ENCODE data around the gene DMKN.
"Not testable (repeated sequence)": the region's sequence is repeated elsewhere in the genome, so short reads cannot be mapped to it uniquely, and the experiment has no call there.

The DMKN gene

GRCh38 chr19:35461788-35462187 is 51.7 kb downstream of the DMKN start:
- H3K9ac ChIP-seq (ENCODE audit: low read depth, low read length); H3K4me1 ChIP-seq (ENCODE audit: insufficient read depth, low read length); H3K36me3 ChIP-seq (ENCODE audit: insufficient read depth, low read length): not testable (repeated sequence)

GRCh38 chr19:35461060-35461459 is 52.4 kb downstream of the DMKN start:
- H3K4me1 ChIP-seq (ENCODE audit: insufficient read depth, low read length): no peaks in the 10 kb centered on the region; the same call in 1 of the 2 replicates
- no peak overlapping the region for H3K9ac ChIP-seq (ENCODE audit: low read depth, low read length)
- H3K36me3 ChIP-seq (ENCODE audit: insufficient read depth, low read length): no peaks in the 10 kb centered on the region
- no peaks in the 10 kb centered on the region for H3K9me3 ChIP-seq (ENCODE audit: control insufficient read depth, insufficient read depth, low read length)

More at GRCh38 chr19:35461788-35462187, 51.7 kb downstream of the DMKN start:
- H3K9me3 ChIP-seq (ENCODE audit: control insufficient read depth, insufficient read depth, low read length): not testable (repeated sequence)

GRCh38 chr19:35460608-35461007 is 52.8 kb downstream of the DMKN start:
- Histone ChIP-seq H3K9me3 (ENCODE audit: control insufficient read depth, insufficient read depth, low read length) (no peaks in the 10 kb centered on the region), H3K36me3 (ENCODE audit: insufficient read depth, low read length) (no peaks in the 10 kb centered on the region), H3K9ac (ENCODE audit: low read depth, low read length) (no peak overlapping the region), H3K4me1 (ENCODE audit: insufficient read depth, low read length) (no peaks in the 10 kb centered on the region; the same call in 1 of the 2 replicates)

GRCh38 chr19:35459414-35460082 is 53.9 kb downstream of the DMKN start:
- Histone ChIP-seq H3K9ac (ENCODE audit: low read depth, low read length) (no peak overlapping the region), H3K9me3 (ENCODE audit: control insufficient read depth, insufficient read depth, low read length) (no peaks in the 10 kb centered on the region), H3K4me1 (ENCODE audit: insufficient read depth, low read length) (no peaks in the 10 kb centered on the region; the same call in 1 of the 2 replicates), H3K36me3 (ENCODE audit: insufficient read depth, low read length) (no peaks in the 10 kb centered on the region)

- no peaks in the 10 kb centered on the region; the same call in 1 of the 2 replicates for H3K4me1 ChIP-seq (ENCODE audit: insufficient read depth, low read length)
- no peaks in the 10 kb centered on the region for H3K36me3 ChIP-seq (ENCODE audit: insufficient read depth, low read length)
- no peak overlapping the region for H3K9ac ChIP-seq (ENCODE audit: low read depth, low read length)
- no peaks in the 10 kb centered on the region for H3K9me3 ChIP-seq (ENCODE audit: control insufficient read depth, insufficient read depth, low read length)
Measured at GRCh38 chr19:35458731-35459391, 54.6 kb downstream of the DMKN start.

GRCh38 chr19:35458192-35458591 is 55.3 kb downstream of the DMKN start:
- Histone ChIP-seq H3K4me1 (ENCODE audit: insufficient read depth, low read length) (no peaks in the 10 kb centered on the region; the same call in 1 of the 2 replicates), H3K9ac (ENCODE audit: low read depth, low read length) (no peak overlapping the region), H3K9me3 (ENCODE audit: control insufficient read depth, insufficient read depth, low read length) (no peaks in the 10 kb centered on the region), H3K36me3 (ENCODE audit: insufficient read depth, low read length) (no peaks in the 10 kb centered on the region)

- no peaks in the 10 kb centered on the region; the same call in 1 of the 2 replicates for H3K4me1 ChIP-seq (ENCODE audit: insufficient read depth, low read length)
- H3K9me3 ChIP-seq (ENCODE audit: control insufficient read depth, insufficient read depth, low read length): no peaks in the 10 kb centered on the region
- H3K36me3 ChIP-seq (ENCODE audit: insufficient read depth, low read length): no peaks in the 10 kb centered on the region
- H3K9ac ChIP-seq (ENCODE audit: low read depth, low read length): no peak overlapping the region
Measured at GRCh38 chr19:35457173-35457572, 56.3 kb downstream of the DMKN start.

- Histone ChIP-seq H3K9ac (ENCODE audit: low read depth, low read length) (no peak overlapping the region), H3K9me3 (ENCODE audit: control insufficient read depth, insufficient read depth, low read length) (no peaks in the 10 kb centered on the region), H3K36me3 (ENCODE audit: insufficient read depth, low read length) (no peaks in the 10 kb centered on the region), H3K4me1 (ENCODE audit: insufficient read depth, low read length) (no peaks in the 10 kb centered on the region; the same call in 1 of the 2 replicates)
Measured at GRCh38 chr19:35455616-35456201, 57.7 kb downstream of the DMKN start.

GRCh38 chr19:35454663-35455062 is 58.8 kb downstream of the DMKN start:
- no peaks in the 10 kb centered on the region for H3K9me3 ChIP-seq (ENCODE audit: control insufficient read depth, insufficient read depth, low read length)
- no peaks in the 10 kb centered on the region for H3K4me1 ChIP-seq (ENCODE audit: insufficient read depth, low read length)
- H3K9ac ChIP-seq (ENCODE audit: low read depth, low read length): no peak overlapping the region
- H3K36me3 ChIP-seq (ENCODE audit: insufficient read depth, low read length): no peaks in the 10 kb centered on the region

- H3K4me1 ChIP-seq (ENCODE audit: insufficient read depth, low read length): no peaks in the 10 kb centered on the region; the same call in 1 of the 2 replicates
- no peaks in the 10 kb centered on the region for H3K36me3 ChIP-seq (ENCODE audit: insufficient read depth, low read length)
- no peaks in the 10 kb centered on the region for H3K9me3 ChIP-seq (ENCODE audit: control insufficient read depth, insufficient read depth, low read length)
- no peak overlapping the region for H3K9ac ChIP-seq (ENCODE audit: low read depth, low read length)
Measured at GRCh38 chr19:35451338-35452096, 61.9 kb downstream of the DMKN start.

GRCh38 chr19:35449359-35450043 is 63.9 kb downstream of the DMKN start:
- Histone ChIP-seq H3K9me3 (ENCODE audit: control insufficient read depth, insufficient read depth, low read length) (no peaks in the 10 kb centered on the region), H3K36me3 (ENCODE audit: insufficient read depth, low read length) (no peaks in the 10 kb centered on the region), H3K9ac (ENCODE audit: low read depth, low read length) (no peak overlapping the region), H3K4me1 (ENCODE audit: insufficient read depth, low read length) (no peaks in the 10 kb centered on the region; the same call in 1 of the 2 replicates)

GRCh38 chr19:35447606-35448469 is 65.6 kb downstream of the DMKN start, which contains the start of gene FFAR2:
Gene FFAR2, plus strand, starts transcription at chr19:35448257. Its CDS starts 1,458 bp downstream, at chr19:35449715.
- Histone ChIP-seq H3K9me3 (ENCODE audit: control insufficient read depth, insufficient read depth, low read length) (no peaks in the 10 kb centered on the region), H3K36me3 (ENCODE audit: insufficient read depth, low read length) (no peaks in the 10 kb centered on the region), H3K9ac (ENCODE audit: low read depth, low read length) (no peak within 1 kb of the TSS), H3K4me1 (ENCODE audit: insufficient read depth, low read length) (no peaks in the 10 kb centered on the region; the same call in 1 of the 2 replicates)

Measured in ES-I3 (cell line).